Dedifferentiated amniotic fluid mesenchymal stem cell (primary cell): ENCODE measurements around the gene TCF25.
"Not testable (repeated sequence)": the region's sequence is repeated elsewhere in the genome, so short reads cannot be mapped to it uniquely, and the experiment has no call there.

Experiments used
- DNase-seq: peaks from one replicate; pipeline ENCODE4 v3.0.0-alpha.2; 2016; ENCODE audit errors: extremely low spot score

TCF25 gene

GRCh38 chr16:89873109-89873971 lies at the start of gene TCF25:
Gene TCF25, plus strand, starts transcription at chr16:89873592. Its CDS starts 76 bp downstream, at chr16:89873668.
- peak; percentile 65 for DNase-seq

GRCh38 chr16:89823824-89824148 lies 49.6 kb upstream of the TCF25 start:
- DNase-seq = not testable (repeated sequence)

- DNase-seq = no peak
These were observed 46.6 kb upstream of the TCF25 start for GRCh38 chr16:89826531-89827382.

GRCh38 chr16:89827383-89828198 lies 45.8 kb upstream of the TCF25 start:
- DNase-seq = no peak

GRCh38 chr16:89828199-89828869 lies 45.1 kb upstream of the TCF25 start, which contains the start of gene SPIRE2:
Gene SPIRE2, plus strand, starts transcription at chr16:89828475. Its CDS starts 76 bp downstream, at chr16:89828551.
- peak; percentile 69 for DNase-seq

- DNase-seq = no peak
These were observed 44.3 kb upstream of the TCF25 start for GRCh38 chr16:89828870-89829629.

- no peak for DNase-seq
These were observed 43.6 kb upstream of the TCF25 start for GRCh38 chr16:89829630-89830437.

GRCh38 chr16:89831810-89832328 lies 41.5 kb upstream of the TCF25 start:
- no peak for DNase-seq

GRCh38 chr16:89833664-89834363 lies 39.6 kb upstream of the TCF25 start:
- DNase-seq = not testable (repeated sequence)

GRCh38 chr16:89834813-89835363 lies 38.5 kb upstream of the TCF25 start:
- not testable (repeated sequence) for DNase-seq

GRCh38 chr16:89836484-89836883 lies 36.9 kb upstream of the TCF25 start:
- DNase-seq = not testable (repeated sequence)

GRCh38 chr16:89837014-89837546 lies 36.3 kb upstream of the TCF25 start:
- DNase-seq = no peak

GRCh38 chr16:89841275-89841674 lies 32.1 kb upstream of the TCF25 start:
- no peak for DNase-seq

- peak; percentile 63 for DNase-seq
These were observed 30.7 kb upstream of the TCF25 start for GRCh38 chr16:89842471-89843408.

- no peak for DNase-seq
These were observed 29.7 kb upstream of the TCF25 start for GRCh38 chr16:89843409-89844350.
